Measurements from ENCODE around the gene RPL7A. TPM values are rescaled to one million over a fixed set of nuclear protein-coding genes. Genes with fewer than 3 reads are reported as not detected.

Gene RPL7A
- total RNA-seq, 1 donor from 2014 or later = 2,045 TPM

GRCh38 chr9:133304477-133305377, 43.3 kb upstream of the RPL7A start:
- H3K4me3 Mint-ChIP-seq (ENCODE audit: low read depth) = no peak overlapping the region
- H3K27ac Mint-ChIP-seq = no peak overlapping the region
- H3K4me1 Mint-ChIP-seq (ENCODE audit: low read depth) = peaks cover 1% of the 10 kb centered on the region
- H3K36me3 Mint-ChIP-seq (ENCODE audit: insufficient read depth) = no peaks in the 10 kb centered on the region
- no peak for TF ChIP-seq CTCF (IDR thresholded peaks at IDR 0.05; ENCODE audit: unreplicated experiment)
- peaks cover 23% of the 10 kb centered on the region for H3K27me3 Mint-ChIP-seq
- peaks cover 6% of the 10 kb centered on the region for H3K9me3 Mint-ChIP-seq (ENCODE audit: low read depth)
- DNase-seq (ENCODE audit: low spot score, unreplicated experiment) = no peak

GRCh38 chr9:133305731-133306130, 42.3 kb upstream of the RPL7A start:
- no peak overlapping the region for H3K27ac Mint-ChIP-seq
- peaks cover 23% of the 10 kb centered on the region for H3K27me3 Mint-ChIP-seq
- H3K4me1 Mint-ChIP-seq (ENCODE audit: low read depth) = no peaks in the 10 kb centered on the region
- no peak overlapping the region for H3K4me3 Mint-ChIP-seq (ENCODE audit: low read depth)
- H3K9me3 Mint-ChIP-seq (ENCODE audit: low read depth) = peaks cover 8% of the 10 kb centered on the region
- no peak for DNase-seq (ENCODE audit: low spot score, unreplicated experiment)
- TF ChIP-seq CTCF (IDR thresholded peaks at IDR 0.05; ENCODE audit: unreplicated experiment) = no peak
- H3K36me3 Mint-ChIP-seq (ENCODE audit: insufficient read depth) = no peaks in the 10 kb centered on the region

- Mint-ChIP-seq H3K27ac (no peak overlapping the region), H3K36me3 (ENCODE audit: insufficient read depth) (no peaks in the 10 kb centered on the region), H3K4me3 (ENCODE audit: low read depth) (no peak overlapping the region), H3K4me1 (ENCODE audit: low read depth) (no peaks in the 10 kb centered on the region), H3K27me3 (peaks cover 23% of the 10 kb centered on the region), H3K9me3 (ENCODE audit: low read depth) (peaks cover 8% of the 10 kb centered on the region)
- no peak for TF ChIP-seq CTCF (IDR thresholded peaks at IDR 0.05; ENCODE audit: unreplicated experiment)
- no peak for DNase-seq (ENCODE audit: low spot score, unreplicated experiment)
Observed at GRCh38 chr9:133306242-133307204, 41.5 kb upstream of the RPL7A start.

GRCh38 chr9:133307301-133307700, 40.7 kb upstream of the RPL7A start:
- Mint-ChIP-seq H3K9me3 (ENCODE audit: low read depth) (peaks cover 8% of the 10 kb centered on the region), H3K36me3 (ENCODE audit: insufficient read depth) (no peaks in the 10 kb centered on the region), H3K4me3 (ENCODE audit: low read depth) (no peak overlapping the region), H3K27me3 (peaks cover 19% of the 10 kb centered on the region), H3K4me1 (ENCODE audit: low read depth) (no peaks in the 10 kb centered on the region), H3K27ac (no peak overlapping the region)
- TF ChIP-seq CTCF (IDR thresholded peaks at IDR 0.05; ENCODE audit: unreplicated experiment) = no peak
- DNase-seq (ENCODE audit: low spot score, unreplicated experiment) = no peak

- peaks cover 8% of the 10 kb centered on the region for H3K9me3 Mint-ChIP-seq (ENCODE audit: low read depth)
- H3K36me3 Mint-ChIP-seq (ENCODE audit: insufficient read depth) = no peaks in the 10 kb centered on the region
- no peak for DNase-seq (ENCODE audit: low spot score, unreplicated experiment)
- no peak for TF ChIP-seq CTCF (IDR thresholded peaks at IDR 0.05; ENCODE audit: unreplicated experiment)
- peaks cover 17% of the 10 kb centered on the region for H3K27me3 Mint-ChIP-seq
- H3K4me3 Mint-ChIP-seq (ENCODE audit: low read depth) = no peak overlapping the region
- no peak overlapping the region for H3K27ac Mint-ChIP-seq
- H3K4me1 Mint-ChIP-seq (ENCODE audit: low read depth) = no peaks in the 10 kb centered on the region
Observed at GRCh38 chr9:133309608-133310007, 38.4 kb upstream of the RPL7A start.
